Gastrocnemius medialis (tissue), 4 donors: ENCODE data around the gene KDELR1. TPM values are rescaled to one million over a fixed set of nuclear protein-coding genes. Genes with fewer than 3 reads are reported as not detected.

Experiments
- ATAC-seq, 2 donors: fragments of 150-250 bp; one replicate each; pipeline ENCODE4 v1.9.1; 2016
- DNase-seq, 2 donors: peaks; one replicate each; pipeline ENCODE4 v3.0.0-alpha.2; 2019
- H3K27ac ChIP-seq, 4 donors: fragments of 200-600 bp; sonication (generic); 1 replicate in 1 of 4; 2 replicates in 3 of 4; pipeline ENCODE4 v1.5.1; 2016 to 2018; ENCODE audit warnings: mild to moderate bottlenecking in 2 of 4, moderate library complexity in 1 of 4
- H3K27me3 ChIP-seq, 3 donors: fragments of 200-600 bp; sonication (generic) in 2 of 3; 1 replicate in 1 of 3; 2 replicates in 2 of 3; pipeline versions ENCODE4 v1.5.1 to v1.6.0; 2016 to 2019; ENCODE audit warnings: mild to moderate bottlenecking in 1 of 3, moderate library complexity in 1 of 3
- H3K36me3 ChIP-seq, 2 donors: fragments of 200-600 bp; sonication (generic) in 1 of 2; one replicate each; pipeline ENCODE4 v1.5.1; 2017 to 2018
- H3K4me1 ChIP-seq, 2 donors: fragments of 200-600 bp; sonication (generic) in 1 of 2; one replicate each; pipeline ENCODE4 v1.5.1; 2016 to 2017; ENCODE audit warnings: mild to moderate bottlenecking in 2 of 2
- H3K4me3 ChIP-seq, 4 donors: fragments of 200-600 bp; sonication (generic) in 3 of 4; 1 replicate in 1 of 4; 2 replicates in 3 of 4; pipeline ENCODE4 v1.5.1; 2016 to 2019; ENCODE audit warnings: mild to moderate bottlenecking in 2 of 4
- H3K9me3 ChIP-seq, 3 donors: fragments of 200-600 bp; sonication (generic) in 2 of 3; 1 replicate in 1 of 3; 2 replicates in 2 of 3; pipeline ENCODE4 v1.5.1; 2016 to 2019
- CTCF ChIP-seq, 5 experiments: fragments of 450-650 bp in 3 of 5; fragments of 200-600 bp in 2 of 5; sonication (generic) in 2 of 5; IDR thresholded peaks in 4 of 5; conservative IDR thresholded peaks in 1 of 5; 1 replicate in 4 of 5; 2 replicates in 1 of 5; pipeline ENCODE4 v1.5.1; 2016 to 2019; ENCODE audit warnings: antibody characterized with exemption in 5 of 5, mild to moderate bottlenecking in 3 of 5, moderate library complexity in 3 of 5
- POLR2A ChIP-seq, 2 donors: fragments of 450-650 bp; IDR thresholded peaks; one replicate each; pipeline ENCODE4 v1.6.1; 2017; ENCODE audit warnings: antibody characterized with exemption in 2 of 2, mild to moderate bottlenecking in 2 of 2, moderate library complexity in 2 of 2
- in situ Hi-C, 4 donors: fragments of 200-750 bp; cut with MboI; loops; one replicate each; pipeline versions ENCODE4 v1.15.0 to v1.8.0; 2017; ENCODE audit warnings: low sequenced_read_pairs in 4 of 4
- intact Hi-C: fragments of 100-400 bp; cut with DNase I; formaldehyde crosslinking; loops from one replicate; pipeline ENCODE4 v1.15.1; 2023; ENCODE audit warnings: low total_unique reads
- total RNA-seq, 4 donors: library from RNA; depleted of rRNA; stranded (reverse); fragments of >200 nt; gene quantifications; one replicate each; pipeline versions ENCODE4 v1.1.0 to v1.2.3, GENCODE V29; 2016

The KDELR1 gene
- total RNA-seq, 4 donors from 2014 or later = 44.9 to 64.7 (median 54.0) TPM

- H3K27ac ChIP-seq = no peak overlapping the region
- H3K9me3 ChIP-seq = no peaks in the 10 kb centered on the region
- TF ChIP-seq CTCF (IDR thresholded peaks at IDR 0.05 in 4 of 5, conservative IDR thresholded peaks at IDR 0.05 in 1 of 5) (no peak), POLR2A (IDR thresholded peaks at IDR 0.05) (no peak)
- no peaks in the 10 kb centered on the region for H3K27me3 ChIP-seq
- intact Hi-C loops = no loop called here
- ATAC-seq = no peak
- in situ Hi-C loops = no loop called here
- H3K36me3 ChIP-seq = peaks cover 0 to 5% of the 10 kb centered on the region in 2 donors
- no peaks in the 10 kb centered on the region for H3K4me1 ChIP-seq
- H3K4me3 ChIP-seq = no peak overlapping the region
- DNase-seq = no peak
Observed at GRCh38 chr19:48354332-48354992, 36.9 kb downstream of the KDELR1 start.

GRCh38 chr19:48353677-48354076, 37.7 kb downstream of the KDELR1 start:
- in situ Hi-C loops (no loop called here), intact Hi-C loops (no loop called here)
- H3K9me3 ChIP-seq = no peaks in the 10 kb centered on the region
- H3K27me3 ChIP-seq = no peaks in the 10 kb centered on the region
- no peaks in the 10 kb centered on the region for H3K4me1 ChIP-seq
- TF ChIP-seq CTCF (IDR thresholded peaks at IDR 0.05 in 4 of 5, conservative IDR thresholded peaks at IDR 0.05 in 1 of 5) (no peak), POLR2A (IDR thresholded peaks at IDR 0.05) (no peak)
- ATAC-seq (no peak), DNase-seq (no peak)
- H3K27ac ChIP-seq = no peak overlapping the region
- H3K4me3 ChIP-seq = no peak overlapping the region
- peaks cover 0 to 5% of the 10 kb centered on the region in 2 donors for H3K36me3 ChIP-seq

GRCh38 chr19:48351341-48351752, 40.0 kb downstream of the KDELR1 start:
- H3K27ac ChIP-seq = no peak overlapping the region
- no peak for TF ChIP-seq POLR2A (IDR thresholded peaks at IDR 0.05)
- TF ChIP-seq CTCF (IDR thresholded peaks at IDR 0.05 in 4 of 5, conservative IDR thresholded peaks at IDR 0.05 in 1 of 5) = peak; percentile 29 to 74 (median 60)
- no peaks in the 10 kb centered on the region for H3K27me3 ChIP-seq
- ATAC-seq (peak in 1 of 2 donors; percentile 71), DNase-seq (peak in 1 of 2 donors; percentile 44)
- H3K9me3 ChIP-seq = no peaks in the 10 kb centered on the region
- intact Hi-C loops (no loop called here), in situ Hi-C loops (no loop called here)
- H3K36me3 ChIP-seq = peaks cover 0 to 5% of the 10 kb centered on the region in 2 donors
- peaks cover 0 to 8% of the 10 kb centered on the region in 2 donors for H3K4me1 ChIP-seq
- no peak overlapping the region for H3K4me3 ChIP-seq

GRCh38 chr19:48350856-48351255, 40.5 kb downstream of the KDELR1 start:
- Histone ChIP-seq H3K4me3 (no peak overlapping the region), H3K36me3 (peaks cover 0 to 5% of the 10 kb centered on the region in 2 donors), H3K27ac (no peak overlapping the region), H3K4me1 (peaks cover 0 to 8% of the 10 kb centered on the region in 2 donors), H3K27me3 (no peaks in the 10 kb centered on the region), H3K9me3 (no peaks in the 10 kb centered on the region)
- TF ChIP-seq POLR2A (IDR thresholded peaks at IDR 0.05) (no peak), CTCF (IDR thresholded peaks at IDR 0.05 in 4 of 5, conservative IDR thresholded peaks at IDR 0.05 in 1 of 5) (no peak)
- intact Hi-C loops = no loop called here
- ATAC-seq (no peak), DNase-seq (no peak)
- in situ Hi-C loops = no loop called here
